WTC11 (cell line): Measurements from ENCODE around the gene ZSWIM3.

Experiments
- ATF1 ChIP-seq: sonication (generic); formaldehyde crosslinking; IDR thresholded peaks from 2 replicates; pipeline ENCODE4 v1.8.1; 2023; ENCODE audit warnings: mild to moderate bottlenecking, moderate library complexity, missing genetic modification reagents
- CREB1 ChIP-seq: sonication (generic); formaldehyde crosslinking; IDR thresholded peaks from 2 replicates; pipeline ENCODE4 v1.8.0; 2023; ENCODE audit warnings: mild to moderate bottlenecking, missing genetic modification reagents
- CREM ChIP-seq: sonication (generic); formaldehyde crosslinking; IDR thresholded peaks from 2 replicates; pipeline ENCODE4 v1.8.1; 2022; ENCODE audit warnings: mild to moderate bottlenecking, missing genetic modification reagents, moderate library complexity
- CTCF ChIP-seq: fragments of 200-600 bp; IDR thresholded peaks from 2 replicates; pipeline ENCODE4 v1.8.0; 2022; ENCODE audit warnings: antibody characterized with exemption
- E2F4 ChIP-seq: sonication (generic); formaldehyde crosslinking; IDR thresholded peaks from 2 replicates; pipeline ENCODE4 v1.8.1; 2022; ENCODE audit warnings: low read depth, mild to moderate bottlenecking, moderate library complexity, missing genetic modification reagents, borderline replicate concordance
- ELF4 ChIP-seq: sonication (generic); formaldehyde crosslinking; IDR thresholded peaks from 2 replicates; pipeline ENCODE4 v1.8.1; 2022; ENCODE audit warnings: low read depth, mild to moderate bottlenecking, moderate library complexity, missing genetic modification reagents
- ESRRA ChIP-seq: sonication (generic); formaldehyde crosslinking; IDR thresholded peaks from 2 replicates; pipeline ENCODE4 v1.8.1; 2022; ENCODE audit warnings: mild to moderate bottlenecking, missing genetic modification reagents, borderline replicate concordance
- JUN ChIP-seq: sonication (generic); formaldehyde crosslinking; IDR thresholded peaks from 2 replicates; pipeline ENCODE4 v1.8.0; 2023; ENCODE audit warnings: mild to moderate bottlenecking, missing genetic modification reagents
- NR2C2 ChIP-seq: sonication (generic); formaldehyde crosslinking; IDR thresholded peaks from 2 replicates; pipeline ENCODE4 v1.8.0; 2022; ENCODE audit warnings: mild to moderate bottlenecking, missing genetic modification reagents
- SP1 ChIP-seq: sonication (generic); formaldehyde crosslinking; conservative IDR thresholded peaks from 2 replicates; pipeline ENCODE4 v1.8.1; 2022; ENCODE audit warnings: missing genetic modification reagents
- TP53 ChIP-seq: sonication (generic); formaldehyde crosslinking; IDR thresholded peaks from 2 replicates; pipeline ENCODE4 v1.8.1; 2023; ENCODE audit warnings: mild to moderate bottlenecking, missing genetic modification reagents
- TF ChIP-seq, protein P1 (sequence below): sonication (generic); formaldehyde crosslinking; IDR thresholded peaks from 2 replicates; pipeline ENCODE4 v1.8.1; 2022; ENCODE audit warnings: missing genetic modification reagents, borderline replicate concordance
- TF ChIP-seq, protein P2 (sequence below): sonication (generic); formaldehyde crosslinking; IDR thresholded peaks from 2 replicates; pipeline ENCODE4 v1.8.1; 2022; ENCODE audit warnings: mild to moderate bottlenecking, moderate library complexity, missing genetic modification reagents

DNA sequence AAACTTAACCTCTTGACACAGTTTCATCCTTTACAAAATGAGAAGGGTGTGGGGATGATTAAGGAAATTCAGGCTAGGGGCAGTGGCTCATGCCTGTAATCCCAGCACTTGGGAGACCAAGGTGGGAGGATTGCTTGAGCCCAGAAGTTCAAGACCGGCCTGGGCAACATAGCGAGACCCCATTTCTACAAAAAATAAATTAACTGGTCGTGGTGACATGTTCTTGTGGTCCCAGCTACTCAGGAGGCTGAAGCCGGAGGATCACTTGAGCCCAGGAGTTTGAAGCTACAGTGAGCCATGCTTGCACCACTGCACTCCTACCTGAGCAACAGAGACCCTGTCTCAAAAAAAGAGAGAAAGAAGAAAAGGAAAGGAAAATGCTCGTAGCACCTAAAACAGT, 9.0 kb downstream of the ZSWIM3 start:
- TF ChIP-seq JUN (CRISPR knock-in tag) (no peak), CREM (CRISPR knock-in tag) (no peak), CTCF (no peak), E2F4 (CRISPR knock-in tag) (no peak), ATF1 (CRISPR knock-in tag) (no peak), ELF4 (CRISPR knock-in tag) (no peak), NR2C2 (CRISPR knock-in tag) (no peak), ESRRA (CRISPR knock-in tag) (no peak), SP1 (no peak), CREB1 (CRISPR knock-in tag) (no peak), TP53 (CRISPR knock-in tag) (no peak)
- TF ChIP-seq, protein P1, sequence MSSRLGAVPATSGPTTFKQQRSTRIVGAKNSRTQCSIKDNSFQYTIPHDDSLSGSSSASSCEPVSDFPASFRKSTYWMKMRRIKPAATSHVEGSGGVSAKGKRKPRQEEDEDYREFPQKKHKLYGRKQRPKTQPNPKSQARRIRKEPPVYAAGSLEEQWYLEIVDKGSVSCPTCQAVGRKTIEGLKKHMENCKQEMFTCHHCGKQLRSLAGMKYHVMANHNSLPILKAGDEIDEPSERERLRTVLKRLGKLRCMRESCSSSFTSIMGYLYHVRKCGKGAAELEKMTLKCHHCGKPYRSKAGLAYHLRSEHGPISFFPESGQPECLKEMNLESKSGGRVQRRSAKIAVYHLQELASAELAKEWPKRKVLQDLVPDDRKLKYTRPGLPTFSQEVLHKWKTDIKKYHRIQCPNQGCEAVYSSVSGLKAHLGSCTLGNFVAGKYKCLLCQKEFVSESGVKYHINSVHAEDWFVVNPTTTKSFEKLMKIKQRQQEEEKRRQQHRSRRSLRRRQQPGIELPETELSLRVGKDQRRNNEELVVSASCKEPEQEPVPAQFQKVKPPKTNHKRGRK (CRISPR knock-in tag) = no peak
- TF ChIP-seq, protein P2, sequence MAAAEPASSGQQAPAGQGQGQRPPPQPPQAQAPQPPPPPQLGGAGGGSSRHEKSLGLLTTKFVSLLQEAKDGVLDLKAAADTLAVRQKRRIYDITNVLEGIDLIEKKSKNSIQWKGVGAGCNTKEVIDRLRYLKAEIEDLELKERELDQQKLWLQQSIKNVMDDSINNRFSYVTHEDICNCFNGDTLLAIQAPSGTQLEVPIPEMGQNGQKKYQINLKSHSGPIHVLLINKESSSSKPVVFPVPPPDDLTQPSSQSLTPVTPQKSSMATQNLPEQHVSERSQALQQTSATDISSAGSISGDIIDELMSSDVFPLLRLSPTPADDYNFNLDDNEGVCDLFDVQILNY (CRISPR knock-in tag) = no peak
